GOT3 (cell line): ENCODE data around the gene GNAQ.
"Not testable (repeated sequence)": the region's sequence is repeated elsewhere in the genome, so short reads cannot be mapped to it uniquely, and the experiment has no call there.

ENCODE experiments used
- DNase-seq: peaks from one replicate; lab custom pipeline; 2025; ENCODE audit warnings: mixed read lengths; lab: John Stamatoyannopoulos, UW

Gene GNAQ

DNA sequence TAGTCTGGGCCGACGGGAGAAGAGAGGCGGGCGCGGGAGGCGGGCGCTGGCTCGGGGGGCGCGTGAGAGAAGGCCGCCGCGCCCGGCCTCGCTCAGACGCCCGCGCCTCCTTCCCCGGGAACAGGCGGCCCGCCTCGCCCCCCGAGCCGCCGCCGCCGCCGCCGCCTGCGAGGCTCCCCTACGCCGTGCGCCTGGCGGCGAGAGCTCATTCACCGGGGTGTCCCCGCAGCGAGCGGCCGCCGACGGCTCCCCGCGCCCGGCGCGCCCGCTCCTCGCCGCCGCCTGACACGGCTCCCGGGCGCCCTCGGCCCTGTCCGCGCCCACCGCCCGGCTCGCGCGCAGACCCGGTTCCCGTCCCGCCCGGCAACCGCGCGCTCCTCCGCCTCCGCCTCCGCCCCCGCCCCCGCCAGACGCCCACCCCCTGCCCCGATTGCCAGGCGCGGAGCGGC lies at the start of gene GNAQ:
GNAQ (minus strand) TSS at position 368 of the 449 bp plus-strand sequence. CDS start 576 bp downstream, outside the sequence.
- DNase-seq = no peak

DNA sequence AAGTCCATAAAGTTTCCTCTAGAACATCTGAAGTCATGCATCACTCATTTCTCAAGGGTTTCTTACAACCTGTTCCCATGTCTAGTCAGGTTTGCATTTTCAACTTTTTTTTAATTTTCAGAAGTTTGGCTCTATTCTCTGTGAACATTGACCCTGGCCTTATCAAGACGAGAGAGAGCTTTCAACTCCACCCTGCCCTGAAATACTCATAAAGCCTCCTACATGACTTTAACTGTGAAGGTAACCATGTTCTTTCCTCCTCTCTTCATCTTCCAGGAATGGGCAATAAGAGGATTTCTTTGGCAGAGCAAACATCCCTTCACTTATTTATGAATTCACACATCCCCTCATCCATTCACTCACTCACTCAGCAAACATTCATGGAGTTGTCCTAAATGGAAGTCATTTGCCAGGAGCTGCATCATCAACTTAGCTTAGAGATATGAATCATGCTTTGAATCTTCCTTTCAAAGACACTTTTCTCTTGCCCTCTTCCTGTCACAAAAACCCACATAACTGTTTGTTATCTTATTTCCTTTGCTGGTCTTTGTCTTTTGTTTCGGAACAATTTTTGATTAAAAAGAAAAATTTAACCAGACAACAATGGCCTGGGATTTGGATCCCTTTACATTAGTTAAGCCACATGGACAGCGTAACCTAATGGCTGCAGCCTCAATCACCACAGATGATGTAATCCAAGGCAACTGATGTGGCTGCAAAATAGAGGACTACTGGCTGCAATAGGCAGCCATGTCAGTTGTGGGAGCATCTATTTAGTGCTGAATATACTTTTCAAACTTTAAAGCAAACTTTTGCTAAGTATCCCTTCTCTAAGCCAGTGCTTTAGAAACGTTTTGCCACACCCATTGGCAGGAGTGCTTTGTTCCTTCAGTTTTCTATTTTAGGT lies 43.0 kb upstream of the GNAQ start:
- DNase-seq = no peak

DNA sequence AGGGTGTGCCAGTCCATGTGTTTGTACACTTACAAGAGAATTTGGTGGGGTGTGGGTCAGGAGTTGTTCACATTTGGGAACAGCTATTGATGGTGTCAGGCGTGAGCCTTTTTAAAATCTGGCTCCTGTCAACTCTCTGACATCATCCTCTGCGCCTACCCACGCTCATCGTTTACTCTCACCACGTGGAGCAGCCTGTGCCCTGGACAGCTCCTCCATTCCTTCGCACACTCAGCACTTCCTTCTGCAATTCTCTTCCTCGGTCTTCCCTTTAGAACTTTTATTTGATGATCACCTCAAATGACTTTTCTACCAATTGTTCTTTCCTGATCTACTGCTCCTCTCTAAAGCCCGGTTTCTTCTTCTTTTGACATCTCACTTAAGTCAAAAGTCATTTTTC lies 42.1 kb upstream of the GNAQ start:
- no peak for DNase-seq

DNA sequence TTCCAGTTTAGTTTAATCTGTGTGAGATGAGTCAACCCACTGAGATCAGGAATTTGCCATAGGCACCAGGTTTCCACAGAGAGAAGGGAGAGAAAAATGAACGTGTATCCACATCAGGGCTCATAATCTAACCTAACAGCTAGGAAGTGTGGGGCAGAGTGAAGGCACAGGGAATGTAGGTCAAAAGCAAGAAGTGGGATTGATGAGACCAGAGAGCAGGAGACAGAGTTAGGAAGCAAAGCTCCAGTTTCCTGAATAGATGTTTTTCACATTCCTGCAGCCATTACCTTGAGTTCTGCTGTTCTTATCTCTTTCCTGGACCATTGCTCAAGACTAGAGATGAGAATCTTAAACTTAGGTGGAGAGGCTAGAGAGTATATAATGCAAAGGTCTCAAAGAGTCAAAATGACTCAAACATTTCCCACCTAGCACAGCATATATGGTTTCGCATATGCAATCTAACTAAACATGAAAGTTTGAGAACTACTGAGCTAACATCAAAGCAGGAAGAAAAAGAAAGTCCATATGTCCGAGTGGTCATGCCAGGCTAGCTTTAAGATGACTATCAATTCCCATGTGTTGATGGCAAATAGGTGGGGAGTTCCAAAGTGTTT lies 41.1 kb upstream of the GNAQ start:
- DNase-seq = no peak

DNA sequence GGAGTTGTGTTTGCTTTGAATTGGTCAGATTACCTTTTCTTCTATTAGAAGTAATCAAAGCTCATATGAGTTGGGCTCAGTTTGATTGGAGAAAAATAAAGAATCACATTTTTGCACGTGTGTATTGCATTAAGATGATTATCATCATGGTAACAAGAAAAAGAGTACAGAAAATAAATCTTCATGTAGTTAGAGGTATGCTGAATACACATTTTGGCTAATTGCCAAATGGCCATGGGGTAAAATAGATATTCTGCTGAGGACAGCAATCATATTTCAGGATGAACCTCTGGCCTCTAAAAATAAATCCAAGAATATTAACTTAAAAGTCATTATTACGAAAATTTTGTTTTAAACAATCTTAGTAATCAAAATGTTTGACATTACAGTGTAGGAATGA lies 38.9 kb upstream of the GNAQ start:
- DNase-seq = no peak

DNA sequence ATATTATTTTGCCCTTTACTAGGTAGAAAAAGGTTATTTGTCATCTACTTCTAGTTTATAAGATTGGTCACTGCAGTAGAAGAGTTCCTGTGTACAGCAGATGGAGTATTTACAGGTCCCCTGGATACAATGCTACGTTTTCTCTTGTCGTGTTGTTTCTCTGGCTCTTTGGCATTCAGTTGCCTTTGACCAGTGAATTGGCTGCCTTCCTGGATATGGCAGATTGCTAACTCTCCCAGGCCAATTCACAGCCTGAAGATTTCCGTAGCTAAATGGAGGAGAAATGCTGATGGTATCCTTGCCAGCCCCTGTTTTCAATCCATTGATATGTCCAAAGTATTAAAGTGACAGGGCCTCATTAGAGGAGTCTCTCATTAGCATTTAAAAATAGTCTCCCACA lies 32.5 kb upstream of the GNAQ start:
- no peak for DNase-seq

DNA sequence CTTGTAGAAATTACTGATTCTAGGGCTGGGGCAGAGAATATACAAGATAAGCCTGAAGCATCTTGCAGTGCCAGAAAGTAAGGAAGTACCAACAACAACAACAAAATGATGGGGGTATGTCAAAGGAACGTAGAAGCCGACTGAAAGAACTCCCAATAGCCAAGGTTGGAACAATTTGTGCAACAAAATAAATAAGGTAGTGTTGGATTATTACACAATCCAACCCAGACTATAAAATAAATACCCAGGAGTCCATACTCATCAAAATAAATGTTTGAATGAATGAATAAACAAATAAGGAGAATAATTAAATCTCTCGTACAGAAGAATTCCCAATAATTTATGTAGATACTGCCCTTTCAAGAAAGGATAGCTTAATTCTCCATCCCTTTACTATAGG lies 31.1 kb upstream of the GNAQ start:
- no peak for DNase-seq

DNA sequence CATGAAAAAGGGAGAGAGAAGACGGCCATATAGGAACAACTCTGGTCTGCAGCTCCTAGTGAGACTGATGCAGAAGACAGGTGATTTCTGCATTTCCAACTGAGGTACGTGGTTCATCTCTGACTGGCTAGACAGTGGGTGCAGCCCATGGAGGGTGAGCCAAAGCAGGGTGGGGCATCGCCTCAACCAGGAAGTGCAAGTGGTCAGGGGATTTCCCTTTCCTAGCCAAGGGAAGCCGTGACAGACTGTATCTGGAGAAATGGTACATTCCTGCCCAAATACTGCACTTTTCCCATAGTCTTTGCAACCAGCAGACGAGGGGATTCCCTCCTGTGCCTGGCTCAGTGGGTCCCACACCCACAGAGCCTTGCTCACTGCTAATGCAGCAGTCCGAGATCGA lies 22.6 kb upstream of the GNAQ start:
- DNase-seq = not testable (repeated sequence)

DNA sequence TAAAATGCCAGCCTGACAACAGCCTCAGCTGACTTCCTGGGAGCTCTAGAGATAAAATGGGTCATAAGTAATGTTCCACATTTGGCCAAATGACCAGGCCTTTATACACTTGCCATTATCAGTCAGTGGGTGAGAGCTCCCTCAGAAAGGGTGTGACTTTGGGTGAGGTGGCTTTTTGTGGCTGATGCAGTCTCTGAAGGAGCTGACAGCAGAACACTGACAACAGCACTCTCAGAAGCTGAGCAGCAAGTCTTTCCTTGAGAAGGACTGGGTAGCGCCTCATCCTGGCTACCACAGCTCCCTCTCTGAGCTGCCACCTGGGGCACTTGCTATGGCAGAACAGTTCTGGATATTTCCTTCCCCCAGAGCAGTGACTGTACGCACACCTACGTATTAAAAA lies 22.0 kb upstream of the GNAQ start:
- DNase-seq = no peak

DNA sequence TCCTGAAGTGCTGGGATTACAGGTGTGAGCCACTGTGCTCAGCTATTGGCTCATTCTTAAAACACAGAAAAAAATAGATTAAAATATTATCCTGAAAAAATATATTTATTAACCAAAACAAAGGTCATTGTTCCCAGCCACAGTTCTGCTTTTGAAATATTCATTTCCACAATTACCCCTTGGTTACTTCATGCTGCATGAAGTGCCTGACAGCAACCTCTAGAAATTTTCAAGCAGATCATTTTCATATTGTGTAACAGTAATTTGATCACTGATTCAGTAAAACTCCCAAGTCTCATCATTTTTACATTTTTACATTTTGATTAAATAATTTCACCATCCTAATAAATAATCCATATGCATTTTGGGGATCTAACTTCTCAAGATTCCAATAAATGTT lies 18.8 kb upstream of the GNAQ start:
- DNase-seq = no peak

DNA sequence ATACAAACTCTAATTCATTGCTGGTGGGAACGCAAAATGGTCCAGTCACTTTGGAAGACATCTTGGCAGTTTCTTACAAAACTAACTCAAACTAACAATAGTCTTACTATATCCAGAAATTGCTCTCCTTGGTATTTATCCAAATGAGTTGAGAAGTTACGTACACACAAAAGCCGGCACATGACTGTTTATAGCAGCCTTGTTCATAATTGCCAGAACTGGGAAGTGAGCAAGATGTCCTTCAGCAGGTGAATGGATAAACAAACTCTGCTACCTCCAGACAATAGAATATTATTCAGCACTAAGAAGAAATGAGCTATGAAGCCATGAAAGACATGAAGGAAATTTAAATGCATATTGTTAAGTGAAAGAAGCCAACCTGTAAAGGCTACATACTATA lies 17.9 kb upstream of the GNAQ start:
- no peak for DNase-seq

DNA sequence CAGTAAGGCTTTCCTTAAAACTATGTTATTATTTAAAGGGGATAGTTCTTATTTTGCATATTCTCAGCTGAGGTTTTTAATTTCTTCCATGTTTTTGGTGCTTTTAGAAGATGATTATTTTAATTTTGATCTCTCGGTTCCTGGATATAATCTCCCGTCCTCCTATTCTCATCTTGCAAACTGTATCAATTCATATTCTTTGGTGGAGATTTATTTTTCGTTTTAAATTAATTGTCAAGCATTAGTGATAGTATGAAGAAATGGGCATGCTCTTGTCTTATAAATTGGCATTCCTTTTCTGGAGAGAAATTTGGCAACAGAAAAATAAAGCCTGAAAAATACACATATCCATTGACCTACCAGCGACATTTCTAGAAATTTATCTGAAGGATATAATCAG lies 15.5 kb upstream of the GNAQ start:
- no peak for DNase-seq

DNA sequence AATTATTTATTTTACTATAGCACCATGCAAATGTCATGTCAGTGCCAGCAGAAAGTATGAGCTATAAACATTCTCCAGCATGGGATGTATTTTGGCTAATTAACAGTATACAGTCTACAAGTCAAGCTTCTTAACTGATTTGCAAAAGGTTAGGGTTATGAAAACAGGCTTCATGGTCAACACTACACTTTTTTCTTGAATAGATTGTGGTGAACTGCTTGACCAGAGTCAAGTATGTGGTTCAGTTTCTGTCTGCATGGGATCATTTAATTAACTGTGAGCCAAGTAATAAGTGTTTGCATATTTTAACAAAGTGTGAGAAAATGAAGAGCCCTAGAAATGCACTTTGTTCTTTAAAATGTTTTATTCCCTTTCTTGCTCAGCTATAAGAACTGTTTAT lies 14.5 kb upstream of the GNAQ start:
- DNase-seq = no peak

DNA sequence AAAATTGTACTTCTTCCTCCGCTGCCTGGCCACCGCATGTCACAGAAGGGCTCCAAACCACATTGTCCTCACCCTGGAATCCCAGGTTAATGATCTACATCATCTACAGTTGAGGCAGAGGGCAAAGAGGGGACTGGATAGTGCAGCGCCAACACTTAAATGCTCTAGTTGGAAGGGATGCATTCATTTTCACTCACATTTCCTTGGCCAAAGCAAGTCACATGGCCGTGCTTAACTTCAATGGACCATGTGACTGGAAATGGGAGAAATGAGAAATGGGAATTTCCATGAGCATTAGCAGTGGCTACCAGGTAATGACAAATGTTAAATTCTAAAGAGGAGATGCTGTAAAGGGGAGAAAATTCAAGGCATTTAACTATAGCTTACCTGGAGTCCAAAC lies 13.3 kb upstream of the GNAQ start:
- no peak for DNase-seq

DNA sequence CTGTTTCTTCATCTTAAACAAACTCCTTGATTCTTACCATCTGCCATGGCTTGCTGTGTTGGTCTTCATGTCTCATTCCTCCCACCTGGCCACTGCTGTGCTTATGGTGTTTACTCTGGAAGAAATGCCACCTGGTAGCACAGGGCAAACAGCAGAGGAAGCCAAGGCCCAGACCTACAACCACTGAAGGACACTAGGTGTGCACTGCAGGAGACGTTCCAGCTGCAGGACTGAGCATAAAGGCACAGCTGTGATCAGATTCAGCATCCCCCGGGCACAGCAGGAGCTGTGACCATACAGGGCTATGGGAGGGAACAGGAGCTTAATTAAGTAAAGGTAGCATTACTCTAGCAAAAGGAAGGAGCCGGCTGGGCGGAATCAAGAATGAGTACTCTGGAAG lies 12.6 kb upstream of the GNAQ start:
- DNase-seq = no peak

DNA sequence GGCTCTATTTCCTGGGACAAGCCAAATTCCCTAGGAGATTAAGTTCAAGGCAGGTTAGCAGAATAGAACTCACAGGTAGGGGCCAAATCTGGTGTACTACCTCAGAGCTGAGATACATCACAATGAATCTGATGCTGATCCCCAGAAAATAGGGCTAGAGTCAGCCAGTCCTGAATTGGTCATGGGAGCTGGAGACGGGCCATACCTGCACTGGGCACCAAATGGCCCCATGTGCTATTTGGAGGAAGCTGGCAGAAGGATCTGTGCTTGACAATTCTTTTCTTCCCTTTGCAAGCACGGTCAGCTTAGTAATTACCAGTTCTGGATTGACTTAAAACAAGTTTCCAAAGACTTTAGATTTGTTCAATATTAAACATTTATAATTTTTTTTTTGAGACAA lies 10.4 kb upstream of the GNAQ start:
- no peak for DNase-seq

DNA sequence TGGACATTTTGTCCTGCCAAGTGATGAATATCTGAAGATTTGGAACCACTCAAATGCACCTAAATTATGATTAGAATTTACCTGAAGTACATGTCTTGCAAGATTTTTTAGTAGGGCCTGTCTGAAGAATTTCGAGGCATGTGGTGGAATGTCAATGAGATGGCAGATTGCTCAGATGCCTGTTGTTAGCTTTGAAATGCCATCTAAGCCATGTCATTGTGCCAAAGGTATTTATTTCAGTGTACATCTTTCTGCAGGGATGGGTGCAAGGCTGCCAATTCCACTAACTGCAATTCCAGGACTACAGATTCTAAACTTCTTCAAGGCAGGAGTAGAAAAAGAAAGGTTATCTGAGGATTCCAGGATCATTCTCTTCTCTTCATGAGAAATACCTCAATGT lies 9.1 kb upstream of the GNAQ start:
- DNase-seq = no peak

DNA sequence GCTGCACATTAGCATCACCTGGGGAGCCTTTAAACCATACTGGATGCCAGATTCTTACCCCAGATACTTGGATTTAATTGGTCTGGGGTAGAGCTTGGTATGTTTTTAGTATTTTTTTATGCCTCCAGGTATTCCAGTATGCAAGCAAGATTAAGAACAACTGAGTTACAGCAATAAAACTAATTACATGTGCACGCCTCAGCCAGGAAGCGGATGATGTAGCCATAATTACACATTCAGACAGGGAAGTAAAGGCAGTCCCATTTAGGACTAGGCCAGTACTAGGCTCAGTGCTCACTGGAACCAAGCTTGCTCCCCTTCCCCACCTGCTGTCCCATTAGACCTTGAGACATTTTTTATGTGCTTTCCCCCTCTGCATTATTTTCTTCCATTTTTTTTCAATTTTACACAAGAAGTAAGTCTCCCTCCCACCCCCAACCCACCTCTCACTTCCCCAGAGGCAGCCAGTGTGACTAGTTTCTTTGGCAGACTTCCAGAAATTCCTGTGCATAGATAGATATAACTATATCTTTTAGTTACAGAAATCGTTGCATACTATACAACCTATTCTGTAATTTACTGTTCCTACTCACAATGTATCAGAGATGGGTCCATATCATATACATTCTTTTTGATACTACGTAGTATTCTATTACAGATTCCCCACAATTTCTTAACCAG lies 7.1 kb upstream of the GNAQ start:
- no peak for DNase-seq

DNA sequence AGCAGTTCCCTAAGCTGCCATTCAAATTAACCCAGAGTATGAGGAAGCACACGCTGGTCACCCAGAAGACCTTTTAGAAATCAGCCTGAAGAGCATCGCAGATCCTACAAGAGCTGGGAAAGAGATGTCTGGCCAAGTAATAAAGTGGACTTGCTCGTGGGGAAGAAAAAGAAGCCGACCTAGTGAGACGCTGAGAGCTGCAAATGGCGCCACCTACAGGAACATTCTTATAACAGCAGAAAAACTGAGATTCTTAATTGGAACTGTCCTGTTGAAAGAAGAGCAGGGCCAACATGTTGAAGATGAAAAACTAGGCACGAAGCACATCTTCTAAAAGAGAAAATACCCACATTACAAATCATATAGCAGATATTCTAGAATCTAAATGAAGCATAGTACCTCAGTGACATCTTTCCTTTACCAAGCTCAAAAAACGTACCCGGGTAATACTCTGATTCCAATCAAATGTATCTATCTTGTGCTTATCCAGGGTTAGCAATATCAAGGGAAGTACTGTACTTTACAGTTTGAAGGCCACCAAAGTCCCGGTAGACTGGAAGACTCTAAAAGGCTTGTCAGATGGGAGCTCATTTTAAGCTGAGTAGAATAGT lies 3.9 kb upstream of the GNAQ start:
- no peak for DNase-seq

DNA sequence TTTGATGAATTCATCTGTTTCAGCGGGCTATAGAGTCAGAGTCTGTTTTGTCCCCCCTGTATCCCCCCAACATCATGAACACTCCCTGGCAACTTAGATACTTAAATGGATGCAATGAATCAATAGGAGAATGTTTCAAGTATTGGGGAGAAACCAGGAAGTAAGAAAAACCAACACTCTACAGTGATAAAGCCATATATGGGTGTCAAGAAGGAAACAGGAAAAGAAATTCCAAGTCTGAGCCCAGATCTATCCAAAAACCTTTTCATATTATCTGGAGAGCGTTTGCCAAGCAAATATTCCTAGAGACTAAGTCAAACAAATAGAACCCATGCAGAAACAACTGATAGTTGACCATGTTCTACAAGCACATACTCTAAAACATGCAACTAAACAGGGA lies 2.3 kb upstream of the GNAQ start:
- DNase-seq = no peak

DNA sequence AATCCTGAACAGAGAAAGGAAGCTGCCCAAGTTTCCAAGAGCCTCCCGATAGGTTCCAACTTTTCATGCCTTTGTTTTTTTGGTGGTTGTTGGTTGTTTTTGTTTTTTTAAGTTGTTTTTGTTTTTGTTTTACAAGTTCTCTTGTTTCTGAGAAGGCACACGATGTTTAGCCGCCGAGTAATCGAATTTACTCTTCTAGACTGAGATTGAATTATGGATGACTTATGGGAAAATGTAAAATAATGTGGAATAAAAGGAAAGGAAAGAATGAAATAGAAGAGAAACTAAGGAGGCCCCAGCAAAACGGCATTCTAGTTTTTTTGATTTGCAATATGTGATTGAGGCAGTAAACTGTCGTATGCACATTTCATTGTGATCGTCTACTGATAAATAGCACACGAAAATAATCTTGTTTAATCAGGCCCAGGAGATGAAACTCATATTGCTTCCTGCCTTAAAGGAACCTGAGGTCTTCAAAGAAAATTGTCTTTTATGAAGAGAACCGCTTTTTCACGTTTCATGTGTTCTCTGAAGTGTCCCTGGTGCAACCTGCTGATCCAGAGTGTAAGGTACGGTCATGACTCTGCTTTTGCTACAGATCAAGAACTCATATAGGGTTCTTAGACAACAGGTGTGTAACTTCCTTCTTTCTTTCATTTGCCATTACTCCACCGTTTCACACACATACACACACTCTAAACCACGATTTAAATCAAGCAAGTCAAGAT lies 1.3 kb upstream of the GNAQ start:
- no peak for DNase-seq
